Gastroesophageal sphincter (tissue), 3 donors: Measurements from ENCODE around the gene C2CD4B.

Experiments
- CTCF ChIP-seq, 4 experiments: fragments of 200-600 bp in 2 of 4; fragments of 450-650 bp in 2 of 4; sonication (generic) in 1 of 4; IDR thresholded peaks; one replicate each; pipeline ENCODE4 v1.5.1; 2017 to 2019; ENCODE audit warnings: antibody characterized with exemption in 4 of 4, mild to moderate bottlenecking in 2 of 4, moderate library complexity in 2 of 4
- POLR2A ChIP-seq, 2 donors: fragments of 450-650 bp; IDR thresholded peaks; one replicate each; pipeline ENCODE4 v1.6.1; 2017; ENCODE audit warnings: antibody characterized with exemption in 2 of 2, mild to moderate bottlenecking in 2 of 2, moderate library complexity in 1 of 2

- TF ChIP-seq POLR2A (IDR thresholded peaks at IDR 0.05) (no peak), CTCF (IDR thresholded peaks at IDR 0.05) (no peak)
Observed at GRCh38 chr15:62120776-62121175, 44.3 kb downstream of the C2CD4B start.
